Neural cell (in vitro differentiated cells): Measurements from ENCODE around the gene SPATA46.
"Not testable (repeated sequence)": the region's sequence is repeated elsewhere in the genome, so short reads cannot be mapped to it uniquely, and the experiment has no call there.

ENCODE experiments used
- POLR2AphosphoS5 ChIP-seq: IDR thresholded peaks from 2 replicates; pipeline ENCODE4 v1.6.1; 2012
- SMC3 ChIP-seq: fragments of 450-650 bp; conservative IDR thresholded peaks from 2 replicates; pipeline ENCODE4 v1.6.1; 2014; ENCODE audit warnings: antibody characterized with exemption, mild to moderate bottlenecking, moderate library complexity; ENCODE audit not compliant: poor library complexity
- TAF1 ChIP-seq: IDR thresholded peaks from 2 replicates; pipeline ENCODE4 v1.6.1; 2012; ENCODE audit warnings: low read depth
- TF ChIP-seq, protein P1 (sequence below): fragments of 450-650 bp; IDR thresholded peaks from 2 replicates; pipeline ENCODE4 v1.5.1; 2014; ENCODE audit warnings: antibody characterized with exemption, mild to moderate bottlenecking, moderate library complexity; ENCODE audit not compliant: poor library complexity, severe bottlenecking
- TF ChIP-seq, protein P2 (sequence below): IDR thresholded peaks from 2 replicates; pipeline ENCODE4 v1.6.1; 2012; ENCODE audit warnings: borderline replicate concordance

DNA sequence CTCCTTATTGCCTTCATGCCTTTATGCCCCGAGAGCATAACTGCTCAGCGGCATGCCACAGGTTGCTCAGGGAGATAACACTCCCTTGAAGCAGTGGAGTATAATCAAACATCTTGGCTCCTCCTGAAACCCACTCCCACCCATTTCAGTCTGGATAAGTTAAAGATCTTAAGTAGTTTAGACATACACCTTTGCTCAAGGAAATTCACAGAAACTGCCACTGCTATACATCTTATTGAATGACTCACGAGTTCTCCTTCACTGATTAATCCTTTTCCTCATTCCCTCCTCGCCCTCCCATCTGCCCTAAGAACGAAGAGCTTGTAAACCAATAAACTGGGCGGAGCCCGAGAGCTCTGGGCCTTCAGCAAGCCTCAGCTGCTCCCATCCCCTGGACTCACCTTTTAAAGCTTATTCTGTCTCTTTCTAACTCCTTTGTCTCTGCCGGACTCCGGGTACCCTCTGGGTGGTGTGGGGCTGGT is 42.8 kb upstream of the SPATA46 start:
- TF ChIP-seq, protein P1, sequence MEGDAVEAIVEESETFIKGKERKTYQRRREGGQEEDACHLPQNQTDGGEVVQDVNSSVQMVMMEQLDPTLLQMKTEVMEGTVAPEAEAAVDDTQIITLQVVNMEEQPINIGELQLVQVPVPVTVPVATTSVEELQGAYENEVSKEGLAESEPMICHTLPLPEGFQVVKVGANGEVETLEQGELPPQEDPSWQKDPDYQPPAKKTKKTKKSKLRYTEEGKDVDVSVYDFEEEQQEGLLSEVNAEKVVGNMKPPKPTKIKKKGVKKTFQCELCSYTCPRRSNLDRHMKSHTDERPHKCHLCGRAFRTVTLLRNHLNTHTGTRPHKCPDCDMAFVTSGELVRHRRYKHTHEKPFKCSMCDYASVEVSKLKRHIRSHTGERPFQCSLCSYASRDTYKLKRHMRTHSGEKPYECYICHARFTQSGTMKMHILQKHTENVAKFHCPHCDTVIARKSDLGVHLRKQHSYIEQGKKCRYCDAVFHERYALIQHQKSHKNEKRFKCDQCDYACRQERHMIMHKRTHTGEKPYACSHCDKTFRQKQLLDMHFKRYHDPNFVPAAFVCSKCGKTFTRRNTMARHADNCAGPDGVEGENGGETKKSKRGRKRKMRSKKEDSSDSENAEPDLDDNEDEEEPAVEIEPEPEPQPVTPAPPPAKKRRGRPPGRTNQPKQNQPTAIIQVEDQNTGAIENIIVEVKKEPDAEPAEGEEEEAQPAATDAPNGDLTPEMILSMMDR: not testable (repeated sequence)
- TF ChIP-seq TAF1, POLR2AphosphoS5, SMC3: not testable (repeated sequence)
- TF ChIP-seq, protein P2, sequence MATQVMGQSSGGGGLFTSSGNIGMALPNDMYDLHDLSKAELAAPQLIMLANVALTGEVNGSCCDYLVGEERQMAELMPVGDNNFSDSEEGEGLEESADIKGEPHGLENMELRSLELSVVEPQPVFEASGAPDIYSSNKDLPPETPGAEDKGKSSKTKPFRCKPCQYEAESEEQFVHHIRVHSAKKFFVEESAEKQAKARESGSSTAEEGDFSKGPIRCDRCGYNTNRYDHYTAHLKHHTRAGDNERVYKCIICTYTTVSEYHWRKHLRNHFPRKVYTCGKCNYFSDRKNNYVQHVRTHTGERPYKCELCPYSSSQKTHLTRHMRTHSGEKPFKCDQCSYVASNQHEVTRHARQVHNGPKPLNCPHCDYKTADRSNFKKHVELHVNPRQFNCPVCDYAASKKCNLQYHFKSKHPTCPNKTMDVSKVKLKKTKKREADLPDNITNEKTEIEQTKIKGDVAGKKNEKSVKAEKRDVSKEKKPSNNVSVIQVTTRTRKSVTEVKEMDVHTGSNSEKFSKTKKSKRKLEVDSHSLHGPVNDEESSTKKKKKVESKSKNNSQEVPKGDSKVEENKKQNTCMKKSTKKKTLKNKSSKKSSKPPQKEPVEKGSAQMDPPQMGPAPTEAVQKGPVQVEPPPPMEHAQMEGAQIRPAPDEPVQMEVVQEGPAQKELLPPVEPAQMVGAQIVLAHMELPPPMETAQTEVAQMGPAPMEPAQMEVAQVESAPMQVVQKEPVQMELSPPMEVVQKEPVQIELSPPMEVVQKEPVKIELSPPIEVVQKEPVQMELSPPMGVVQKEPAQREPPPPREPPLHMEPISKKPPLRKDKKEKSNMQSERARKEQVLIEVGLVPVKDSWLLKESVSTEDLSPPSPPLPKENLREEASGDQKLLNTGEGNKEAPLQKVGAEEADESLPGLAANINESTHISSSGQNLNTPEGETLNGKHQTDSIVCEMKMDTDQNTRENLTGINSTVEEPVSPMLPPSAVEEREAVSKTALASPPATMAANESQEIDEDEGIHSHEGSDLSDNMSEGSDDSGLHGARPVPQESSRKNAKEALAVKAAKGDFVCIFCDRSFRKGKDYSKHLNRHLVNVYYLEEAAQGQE: not testable (repeated sequence)
